Suprapubic skin (tissue), 4 donors: ENCODE data around the gene DMRT1. TPM values are rescaled to one million over a fixed set of nuclear protein-coding genes. Genes with fewer than 3 reads are reported as not detected.

ENCODE experiments used
- DNase-seq, 2 donors: peaks; one replicate each; pipeline ENCODE4 v3.0.0-alpha.2; 2019; ENCODE audit warnings: low spot score in 2 of 2
- H3K27ac ChIP-seq: fragments of 200-600 bp; sonication (generic); one replicate; pipeline ENCODE4 v1.5.1; 2019
- H3K27me3 ChIP-seq: fragments of 200-600 bp; sonication (generic); one replicate; pipeline ENCODE4 v1.5.1; 2019
- H3K36me3 ChIP-seq: fragments of 200-600 bp; sonication (generic); one replicate; pipeline ENCODE4 v1.5.1; 2019
- H3K4me1 ChIP-seq: fragments of 200-600 bp; sonication (generic); one replicate; pipeline ENCODE4 v1.5.1; 2019
- H3K4me3 ChIP-seq: fragments of 200-600 bp; sonication (generic); one replicate; pipeline ENCODE4 v1.5.1; 2019; ENCODE audit warnings: mild to moderate bottlenecking
- H3K9me3 ChIP-seq: fragments of 200-600 bp; sonication (generic); one replicate; pipeline ENCODE4 v1.5.1; 2019
- CTCF ChIP-seq, 2 donors: fragments of 200-600 bp in 1 of 2; fragments of 450-650 bp in 1 of 2; sonication (generic) in 1 of 2; IDR thresholded peaks; one replicate each; pipeline ENCODE4 v1.5.1; 2016 to 2019; ENCODE audit warnings: antibody characterized with exemption in 2 of 2, mild to moderate bottlenecking in 1 of 2, moderate library complexity in 1 of 2
- EP300 ChIP-seq: sonication (generic); formaldehyde crosslinking; IDR thresholded peaks from one replicate; pipeline ENCODE4 v1.6.1; 2017; ENCODE audit warnings: antibody characterized with exemption
- POLR2A ChIP-seq, 2 donors: fragments of 450-650 bp; IDR thresholded peaks; one replicate each; pipeline ENCODE4 v1.6.1; 2017; ENCODE audit warnings: antibody characterized with exemption in 2 of 2, mild to moderate bottlenecking in 2 of 2, moderate library complexity in 2 of 2
- POLR2AphosphoS5 ChIP-seq, 3 donors: sonication (generic); formaldehyde crosslinking; IDR thresholded peaks; one replicate each; pipeline ENCODE4 v1.6.1; 2017; ENCODE audit warnings: antibody characterized with exemption in 3 of 3
- WGBS: methylation state at CpG from one replicate; pipeline ENCODE4 v1.1.5; 2018; 5-methylcytosine and 5-hydroxymethylcytosine counted together
- total RNA-seq, 4 donors: library from RNA; depleted of rRNA; stranded (reverse); fragments of >200 nt; gene quantifications; one replicate each; pipeline ENCODE4 v1.1.0, GENCODE V29; 2016

The DMRT1 gene
- total RNA-seq, 4 donors from 2014 or later: not detected

- Histone ChIP-seq H3K4me3 (peak overlapping the region; percentile 52), H3K27me3 (peaks cover 97% of the 10 kb centered on the region), H3K27ac (no peak overlapping the region), H3K4me1 (peaks cover 43% of the 10 kb centered on the region), H3K36me3 (no peaks in the 10 kb centered on the region), H3K9me3 (no peaks in the 10 kb centered on the region)
- 34% methylated on average over 23 of the region's 23 CpGs for WGBS
- DNase-seq: no peak
- TF ChIP-seq EP300: no peak
- TF ChIP-seq CTCF (IDR thresholded peaks at IDR 0.05): no peak
- no peak for TF ChIP-seq POLR2A (IDR thresholded peaks at IDR 0.05)
- no peak for TF ChIP-seq POLR2AphosphoS5 (IDR thresholded peaks at IDR 0.05)
These were observed 134.3 kb downstream of the DMRT1 start for GRCh38 chr9:975740-976257.

- no peak for DNase-seq
- Histone ChIP-seq H3K36me3 (no peaks in the 10 kb centered on the region), H3K4me3 (peak within 1 kb of the TSS; percentile 52), H3K27ac (peak within 1 kb of the TSS; percentile 38), H3K27me3 (peaks cover 97% of the 10 kb centered on the region), H3K4me1 (peaks cover 38% of the 10 kb centered on the region), H3K9me3 (no peaks in the 10 kb centered on the region)
- WGBS: 3% methylated on average over 33 of the region's 70 CpGs
- no peak for TF ChIP-seq POLR2AphosphoS5 (IDR thresholded peaks at IDR 0.05)
- no peak for TF ChIP-seq CTCF (IDR thresholded peaks at IDR 0.05)
- no peak for TF ChIP-seq POLR2A (IDR thresholded peaks at IDR 0.05)
- no peak for TF ChIP-seq EP300
These were observed 134.9 kb downstream of the DMRT1 start, which contains the start of gene DMRT3 for GRCh38 chr9:976258-976942. Gene DMRT3 (plus strand): TSS chr9:976655. CDS start chr9:977002, 347 bp downstream.

- Histone ChIP-seq H3K27ac (peak overlapping the region; percentile 38), H3K9me3 (no peaks in the 10 kb centered on the region), H3K27me3 (peaks cover 97% of the 10 kb centered on the region), H3K4me1 (peaks cover 32% of the 10 kb centered on the region), H3K4me3 (peak overlapping the region; percentile 52), H3K36me3 (no peaks in the 10 kb centered on the region)
- WGBS: 11% methylated on average over 29 of the region's 92 CpGs
- no peak for TF ChIP-seq CTCF (IDR thresholded peaks at IDR 0.05)
- DNase-seq: no peak
These were observed 135.7 kb downstream of the DMRT1 start for GRCh38 chr9:976943-977837.

- TF ChIP-seq POLR2A (IDR thresholded peaks at IDR 0.05) (no peak), EP300 (no peak), POLR2AphosphoS5 (IDR thresholded peaks at IDR 0.05) (no peak), CTCF (IDR thresholded peaks at IDR 0.05) (no peak)
- 70% methylated on average over 19 of the region's 19 CpGs for WGBS
- Histone ChIP-seq H3K9me3 (no peaks in the 10 kb centered on the region), H3K4me1 (peaks cover 22% of the 10 kb centered on the region), H3K36me3 (no peaks in the 10 kb centered on the region), H3K27me3 (peaks cover 97% of the 10 kb centered on the region), H3K27ac (no peak overlapping the region), H3K4me3 (peak overlapping the region; percentile 52)
- DNase-seq: no peak
These were observed 136.6 kb downstream of the DMRT1 start for GRCh38 chr9:977838-978830.
